ENCODE data around the gene CETP. TPM values are rescaled to one million over a fixed set of nuclear protein-coding genes. Genes with fewer than 3 reads are reported as not detected.
A peak's percentile ranks its signal among the peaks of the same experiment; 100 is the strongest.

CETP gene
- total RNA-seq, 4 donors from 2014 or later: not detected

DNA sequence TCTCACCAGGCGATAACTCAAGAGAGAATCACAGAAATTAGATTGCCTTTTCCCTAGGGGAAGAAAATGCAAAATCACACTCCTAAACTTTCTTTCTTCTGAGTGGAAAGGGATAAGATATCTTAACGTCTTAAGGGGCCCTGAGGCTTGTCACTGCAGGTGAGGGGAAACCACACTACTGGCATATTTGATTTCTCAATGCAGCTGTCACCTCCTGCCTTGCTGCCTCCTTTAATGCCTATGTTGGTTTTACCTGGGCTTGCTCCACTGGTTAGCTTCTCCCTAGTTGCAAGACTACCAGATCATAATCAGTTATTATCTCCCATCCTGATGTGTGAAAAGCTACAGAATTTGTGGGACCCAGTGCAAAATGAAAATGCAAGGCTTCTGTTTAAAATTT lies 34.3 kb upstream of the CETP start:
- Histone ChIP-seq H3K27ac (no peak overlapping the region), H3K4me3 (no peak overlapping the region), H3K9me3 (no peaks in the 10 kb centered on the region), H3K27me3 (no peaks in the 10 kb centered on the region), H3K36me3 (no peaks in the 10 kb centered on the region), H3K4me1 (peaks cover 0 to 11% (median 5%) of the 10 kb centered on the region in 4 donors)
- DNase-seq (ENCODE audit: low spot score in 2 of 2): no peak
- TF ChIP-seq POLR2A (IDR thresholded peaks at IDR 0.05) (no peak), EP300 (IDR thresholded peaks at IDR 0.05) (no peak)
- TF ChIP-seq, protein P1, sequence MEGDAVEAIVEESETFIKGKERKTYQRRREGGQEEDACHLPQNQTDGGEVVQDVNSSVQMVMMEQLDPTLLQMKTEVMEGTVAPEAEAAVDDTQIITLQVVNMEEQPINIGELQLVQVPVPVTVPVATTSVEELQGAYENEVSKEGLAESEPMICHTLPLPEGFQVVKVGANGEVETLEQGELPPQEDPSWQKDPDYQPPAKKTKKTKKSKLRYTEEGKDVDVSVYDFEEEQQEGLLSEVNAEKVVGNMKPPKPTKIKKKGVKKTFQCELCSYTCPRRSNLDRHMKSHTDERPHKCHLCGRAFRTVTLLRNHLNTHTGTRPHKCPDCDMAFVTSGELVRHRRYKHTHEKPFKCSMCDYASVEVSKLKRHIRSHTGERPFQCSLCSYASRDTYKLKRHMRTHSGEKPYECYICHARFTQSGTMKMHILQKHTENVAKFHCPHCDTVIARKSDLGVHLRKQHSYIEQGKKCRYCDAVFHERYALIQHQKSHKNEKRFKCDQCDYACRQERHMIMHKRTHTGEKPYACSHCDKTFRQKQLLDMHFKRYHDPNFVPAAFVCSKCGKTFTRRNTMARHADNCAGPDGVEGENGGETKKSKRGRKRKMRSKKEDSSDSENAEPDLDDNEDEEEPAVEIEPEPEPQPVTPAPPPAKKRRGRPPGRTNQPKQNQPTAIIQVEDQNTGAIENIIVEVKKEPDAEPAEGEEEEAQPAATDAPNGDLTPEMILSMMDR (IDR thresholded peaks at IDR 0.05): no peak
- WGBS, 2 donors: 83 to 86% methylated on average over 2 of the region's 2 CpGs

DNA sequence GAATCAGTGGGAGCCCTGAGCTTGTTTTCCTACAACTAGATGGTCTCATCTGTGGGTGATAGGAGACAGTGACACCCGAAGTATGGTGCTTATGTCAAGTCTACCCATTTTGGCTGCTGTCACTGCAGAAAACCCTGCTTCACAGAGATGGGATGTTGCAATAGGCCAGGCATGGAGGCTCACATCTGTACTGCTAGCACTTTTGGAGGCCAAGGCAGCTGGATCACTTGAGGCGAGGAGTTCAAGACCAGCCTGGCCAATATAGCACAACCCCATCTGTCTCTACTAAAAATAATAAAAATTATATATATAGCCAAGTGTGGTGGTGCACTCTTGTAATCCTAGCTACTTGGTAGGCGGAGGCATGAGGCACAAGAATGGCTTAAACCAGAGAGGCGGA lies 32.1 kb upstream of the CETP start:
- H3K36me3 ChIP-seq: no peaks in the 10 kb centered on the region
- H3K27me3 ChIP-seq: no peaks in the 10 kb centered on the region
- no peak for DNase-seq (ENCODE audit: low spot score in 2 of 2)
- H3K9me3 ChIP-seq: no peaks in the 10 kb centered on the region
- peaks cover 0 to 21% (median 11%) of the 10 kb centered on the region in 4 donors for H3K4me1 ChIP-seq
- no peak overlapping the region for H3K27ac ChIP-seq
- TF ChIP-seq POLR2A (IDR thresholded peaks at IDR 0.05) (no peak), EP300 (IDR thresholded peaks at IDR 0.05) (no peak)
- TF ChIP-seq, protein P1 (IDR thresholded peaks at IDR 0.05): no peak
- 96 to 100% methylated on average over 4 of the region's 4 CpGs for WGBS, 2 donors
- H3K4me3 ChIP-seq: no peak overlapping the region

DNA sequence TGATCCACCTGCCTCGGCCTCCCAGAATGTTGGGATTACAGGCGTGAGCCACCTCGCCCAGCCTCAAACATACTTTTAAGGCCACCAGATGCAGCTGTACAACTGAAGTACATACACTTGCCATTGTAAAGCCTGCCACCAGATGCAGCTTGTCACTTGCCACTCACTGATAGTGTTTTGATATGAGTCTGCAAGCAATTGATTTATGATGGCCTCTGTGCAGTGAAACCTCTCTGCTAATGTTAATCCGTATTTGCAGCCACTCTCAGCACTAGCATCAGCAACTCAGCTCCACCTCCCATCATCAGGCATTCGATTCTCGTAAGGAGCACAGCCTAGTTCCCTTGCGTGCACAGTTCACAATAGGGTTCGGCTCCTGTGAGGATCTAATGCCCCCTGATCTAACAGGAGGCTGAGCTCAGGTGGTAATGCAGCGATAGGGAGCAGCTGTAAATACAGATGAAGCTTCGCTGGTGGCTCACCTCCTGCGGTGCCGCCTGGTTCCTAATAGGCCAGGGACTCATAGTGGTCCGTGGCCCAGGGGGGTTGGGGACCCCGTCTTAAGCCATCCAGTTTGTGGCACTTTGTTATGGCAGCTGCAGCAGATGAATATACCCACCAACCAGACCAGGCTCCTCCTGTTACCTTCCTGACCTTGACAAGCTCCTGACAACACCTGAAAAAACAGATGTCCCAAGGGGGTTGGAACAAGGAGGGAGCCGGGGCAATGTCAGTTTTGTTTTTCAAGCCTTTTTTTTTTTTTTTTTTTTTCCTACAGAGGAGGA lies 31.1 kb upstream of the CETP start:
- Histone ChIP-seq H3K4me3 (no peak overlapping the region), H3K27ac (peak overlapping the region; percentile 92 to 100 (median 96)), H3K9me3 (no peaks in the 10 kb centered on the region), H3K36me3 (peaks cover 0 to 7% (median 0%) of the 10 kb centered on the region in 3 donors), H3K4me1 (peaks cover 0 to 31% (median 22%) of the 10 kb centered on the region in 4 donors), H3K27me3 (no peaks in the 10 kb centered on the region)
- WGBS, 2 donors: 64 to 67% methylated on average over 14 to 15 of the region's 15 CpGs
- DNase-seq (ENCODE audit: low spot score in 2 of 2): no peak
- no peak for TF ChIP-seq EP300 (IDR thresholded peaks at IDR 0.05)
- TF ChIP-seq, protein P1 (IDR thresholded peaks at IDR 0.05): no peak
- TF ChIP-seq POLR2A (IDR thresholded peaks at IDR 0.05): no peak

- Histone ChIP-seq H3K9me3 (no peaks in the 10 kb centered on the region), H3K27ac (peak overlapping the region; percentile 92 to 100 (median 96)), H3K4me3 (peak overlapping the region; percentile 33 to 100 (median 92)), H3K36me3 (peaks cover under 1 to 12% (median 2%) of the 10 kb centered on the region in 3 donors), H3K27me3 (no peaks in the 10 kb centered on the region), H3K4me1 (peaks cover 0 to 38% (median 28%) of the 10 kb centered on the region in 4 donors)
- WGBS, 2 donors: 10 to 13% methylated on average over 18 to 22 of the region's 25 CpGs
- TF ChIP-seq, protein P1 (IDR thresholded peaks at IDR 0.05): no peak
- TF ChIP-seq POLR2A (IDR thresholded peaks at IDR 0.05) (no peak), EP300 (IDR thresholded peaks at IDR 0.05) (no peak)
- peak in 1 of 2 donors; percentile 36 for DNase-seq (ENCODE audit: low spot score in 2 of 2)
Observed at GRCh38 chr16:56931271-56931891, 30.4 kb upstream of the CETP start.
